CD14-positive monocyte (primary cell): Measurements from ENCODE around the gene PTH2R. TPM values are rescaled to one million over a fixed set of nuclear protein-coding genes. Genes with fewer than 3 reads are reported as not detected.
"Not testable (repeated sequence)": the region's sequence is repeated elsewhere in the genome, so short reads cannot be mapped to it uniquely, and the experiment has no call there.

ENCODE experiments used
- DNase-seq, 3 donors: peaks; one replicate each; pipeline ENCODE4 v3.0.0-alpha.2; 2011 to 2022
- H2AFZ ChIP-seq: 2 replicates; pipeline ENCODE4 v1.6.0; 2012; ENCODE audit warnings: mild to moderate bottlenecking, low read depth, low read length, inconsistent platforms; ENCODE audit not compliant: insufficient read depth, poor library complexity, severe bottlenecking
- H3K27ac ChIP-seq, 2 donors: 1 replicate in 1 of 2; 2 replicates in 1 of 2; pipeline ENCODE4 v1.5.1; 2012 to 2013; ENCODE audit warnings: low read length in 2 of 2, control low read depth in 1 of 2, inconsistent platforms in 1 of 2, low read depth in 1 of 2, mild to moderate bottlenecking in 1 of 2
- H3K27me3 ChIP-seq, 2 donors: one replicate each; pipeline versions ENCODE4 v1.6.0 to v1.6.1; 2011 to 2013; ENCODE audit warnings: low read length in 2 of 2; ENCODE audit not compliant: control insufficient read depth in 2 of 2, insufficient read depth in 2 of 2
- H3K36me3 ChIP-seq, 2 donors: replicated peaks in 1 of 2; 1 replicate in 1 of 2; 2 replicates in 1 of 2; pipeline versions ENCODE4 v1.5.1 to v1.6.1; 2012 to 2013; ENCODE audit warnings: low read length in 2 of 2, control low read depth in 1 of 2, inconsistent platforms in 1 of 2, mild to moderate bottlenecking in 1 of 2; ENCODE audit not compliant: insufficient read depth in 2 of 2, control insufficient read depth in 1 of 2
- H3K4me1 ChIP-seq, 2 donors: 1 replicate in 1 of 2; 2 replicates in 1 of 2; pipeline versions ENCODE4 v1.5.1 to v1.6.1; 2012 to 2013; ENCODE audit warnings: low read length in 2 of 2, control low read depth in 1 of 2, inconsistent platforms in 1 of 2, mild to moderate bottlenecking in 1 of 2, moderate library complexity in 1 of 2; ENCODE audit not compliant: insufficient read depth in 2 of 2, control insufficient read depth in 1 of 2
- H3K4me2 ChIP-seq: replicated peaks from 2 replicates; pipeline ENCODE3; 2012; ENCODE audit warnings: low read length, moderate library complexity, mild to moderate bottlenecking; ENCODE audit not compliant: poor library complexity, severe bottlenecking; ENCODE audit errors: extremely low read depth
- H3K4me3 ChIP-seq, 3 experiments: fragments of 200-600 bp in 1 of 3; sonication (generic) in 1 of 3; replicated peaks in 1 of 3; 1 replicate in 2 of 3; 2 replicates in 1 of 3; pipeline ENCODE4 v1.5.1; 2011 to 2013; ENCODE audit warnings: low read length in 3 of 3, mild to moderate bottlenecking in 3 of 3, control low read depth in 2 of 3, low read depth in 2 of 3, inconsistent platforms in 1 of 3, moderate library complexity in 1 of 3
- H3K79me2 ChIP-seq: 2 replicates; pipeline ENCODE4 v1.6.0; 2012; ENCODE audit warnings: mild to moderate bottlenecking, control low read depth, inconsistent platforms, low read length, moderate library complexity; ENCODE audit not compliant: insufficient read depth
- H3K9ac ChIP-seq: 2 replicates; pipeline ENCODE4 v1.6.0; 2017; ENCODE audit warnings: low read length, mild to moderate bottlenecking; ENCODE audit not compliant: insufficient read depth, poor library complexity, severe bottlenecking
- H3K9me3 ChIP-seq, 2 donors: replicated peaks in 1 of 2; 1 replicate in 1 of 2; 2 replicates in 1 of 2; pipeline versions ENCODE4 v1.5.1 to v1.6.1; 2012 to 2013; ENCODE audit warnings: low read length in 2 of 2, control low read depth in 1 of 2; ENCODE audit not compliant: control insufficient read depth in 1 of 2, insufficient read depth in 1 of 2
- H4K20me1 ChIP-seq: 2 replicates; pipeline ENCODE4 v1.6.0; 2012; ENCODE audit warnings: mild to moderate bottlenecking, low read length, control low read depth, moderate library complexity; ENCODE audit not compliant: insufficient read depth
- H3K27ac Mint-ChIP-seq, 7 donors: one replicate each; pipeline ENCODE4 v1.8.0; 2020; ENCODE audit warnings: mild to moderate bottlenecking in 7 of 7, mixed read lengths in 7 of 7, moderate library complexity in 6 of 7, inconsistent platforms in 2 of 7
- H3K27me3 Mint-ChIP-seq, 3 donors: one replicate each; pipeline ENCODE4 v1.8.0; 2021 to 2022; ENCODE audit warnings: low read depth in 3 of 3, mild to moderate bottlenecking in 3 of 3, mixed read lengths in 3 of 3, moderate library complexity in 3 of 3, inconsistent platforms in 1 of 3
- H3K36me3 Mint-ChIP-seq, 2 donors: one replicate each; pipeline ENCODE4 v1.8.0; 2020; ENCODE audit warnings: mixed read lengths in 2 of 2, inconsistent platforms in 1 of 2, mild to moderate bottlenecking in 1 of 2
- H3K4me1 Mint-ChIP-seq: one replicate; pipeline ENCODE4 v1.8.0; 2020; ENCODE audit warnings: mild to moderate bottlenecking, mixed read lengths
- H3K4me3 Mint-ChIP-seq, 2 donors: one replicate each; pipeline ENCODE4 v1.8.0; 2020; ENCODE audit warnings: mild to moderate bottlenecking in 2 of 2, mixed read lengths in 2 of 2, moderate library complexity in 1 of 2
- H3K9me3 Mint-ChIP-seq, 7 donors: one replicate each; pipeline ENCODE4 v1.8.0; 2020 to 2022; ENCODE audit warnings: mixed read lengths in 7 of 7, mild to moderate bottlenecking in 6 of 7, moderate library complexity in 6 of 7, inconsistent platforms in 2 of 7
- CTCF ChIP-seq: fragments of 200-600 bp; IDR thresholded peaks from one replicate; pipeline ENCODE4 v1.8.0; 2022; ENCODE audit warnings: antibody characterized with exemption, mild to moderate bottlenecking
- WGBS: methylation state at CpG from one replicate; pipeline ENCODE4 v1.1.5; 2013; ENCODE audit warnings: missing lambda C conversion rate; ENCODE audit not compliant: insufficient coverage; 5-methylcytosine and 5-hydroxymethylcytosine counted together
- intact Hi-C, 2 donors: fragments of 100-400 bp; cut with micrococcal nuclease; formaldehyde crosslinking; loops; one replicate each; pipeline versions ENCODE4 v1.15.0 to v1.15.1; 2023
- polyA plus RNA-seq, 3 donors: library from polyadenylated mRNA; depleted of rRNA in 1 of 3; unstranded in 2 of 3; stranded (reverse) in 1 of 3; fragments of 300-500 nt in 2 of 3; fragments of >200 nt in 1 of 3; fragmentation: Illumina TruSeq in 2 of 3; gene quantifications; 1 replicate in 2 of 3; 2 replicates in 1 of 3; pipeline ENCODE4 v1.2.3, GENCODE V29; 2012 to 2021

Gene PTH2R
- polyA plus RNA-seq, 3 donors: 0.07 to 0.12 (median 0.11) TPM

GRCh38 chr2:208375491-208376068 lies 31.0 kb upstream of the PTH2R start:
- 80% methylated on average over 1 of the region's 1 CpG for WGBS
- intact Hi-C loops: no loop called here
- Histone ChIP-seq H3K9ac (no peak overlapping the region), H3K36me3 (no peaks in the 10 kb centered on the region), H2AFZ (no peak overlapping the region), H3K9me3 (no peaks in the 10 kb centered on the region), H3K27me3 (no peaks in the 10 kb centered on the region), H3K4me1 (no peaks in the 10 kb centered on the region), H4K20me1 (no peaks in the 10 kb centered on the region), H3K79me2 (no peaks in the 10 kb centered on the region), H3K27ac (no peak overlapping the region), H3K4me3 (no peak overlapping the region), H3K4me2 (no peak overlapping the region)
- DNase-seq: no peak
- H3K4me3 Mint-ChIP-seq: no peak overlapping the region
- no peaks in the 10 kb centered on the region for H3K4me1 Mint-ChIP-seq
- no peak for TF ChIP-seq CTCF
- H3K27me3 Mint-ChIP-seq: peaks cover 0 to 2% (median 0%) of the 10 kb centered on the region in 3 donors
- H3K9me3 Mint-ChIP-seq: no peaks in the 10 kb centered on the region
- no peaks in the 10 kb centered on the region for H3K36me3 Mint-ChIP-seq
- H3K27ac Mint-ChIP-seq: no peak overlapping the region

GRCh38 chr2:208377344-208377860 lies 29.2 kb upstream of the PTH2R start:
- DNase-seq, H3K27me3 ChIP-seq, H3K27ac Mint-ChIP-seq, H3K36me3 ChIP-seq, H3K4me3 Mint-ChIP-seq, H3K27ac ChIP-seq, H3K9me3 ChIP-seq, H3K27me3 Mint-ChIP-seq, H3K4me2 ChIP-seq, H3K9me3 Mint-ChIP-seq, H3K4me1 ChIP-seq, H3K4me1 Mint-ChIP-seq, H3K36me3 Mint-ChIP-seq, H4K20me1 ChIP-seq, H3K9ac ChIP-seq, H3K79me2 ChIP-seq, H2AFZ ChIP-seq, H3K4me3 ChIP-seq, intact Hi-C loops: not testable (repeated sequence)
- 85% methylated on average over 11 of the region's 40 CpGs for WGBS
